Measurements from ENCODE around the gene ERRFI1.
"Not testable (repeated sequence)": the region's sequence is repeated elsewhere in the genome, so short reads cannot be mapped to it uniquely, and the experiment has no call there.

ERRFI1 gene

GRCh38 chr1:7972285-7972684 lies 53.8 kb downstream of the ERRFI1 start:
- TF ChIP-seq, protein P1, sequence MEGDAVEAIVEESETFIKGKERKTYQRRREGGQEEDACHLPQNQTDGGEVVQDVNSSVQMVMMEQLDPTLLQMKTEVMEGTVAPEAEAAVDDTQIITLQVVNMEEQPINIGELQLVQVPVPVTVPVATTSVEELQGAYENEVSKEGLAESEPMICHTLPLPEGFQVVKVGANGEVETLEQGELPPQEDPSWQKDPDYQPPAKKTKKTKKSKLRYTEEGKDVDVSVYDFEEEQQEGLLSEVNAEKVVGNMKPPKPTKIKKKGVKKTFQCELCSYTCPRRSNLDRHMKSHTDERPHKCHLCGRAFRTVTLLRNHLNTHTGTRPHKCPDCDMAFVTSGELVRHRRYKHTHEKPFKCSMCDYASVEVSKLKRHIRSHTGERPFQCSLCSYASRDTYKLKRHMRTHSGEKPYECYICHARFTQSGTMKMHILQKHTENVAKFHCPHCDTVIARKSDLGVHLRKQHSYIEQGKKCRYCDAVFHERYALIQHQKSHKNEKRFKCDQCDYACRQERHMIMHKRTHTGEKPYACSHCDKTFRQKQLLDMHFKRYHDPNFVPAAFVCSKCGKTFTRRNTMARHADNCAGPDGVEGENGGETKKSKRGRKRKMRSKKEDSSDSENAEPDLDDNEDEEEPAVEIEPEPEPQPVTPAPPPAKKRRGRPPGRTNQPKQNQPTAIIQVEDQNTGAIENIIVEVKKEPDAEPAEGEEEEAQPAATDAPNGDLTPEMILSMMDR (conservative IDR thresholded peaks at IDR 0.05; ENCODE audit: control insufficient read depth, insufficient read depth, low read depth, low read length), result no peak
- no peak for DNase-seq (ENCODE audit: low read depth)
- no peak overlapping the region for H3K4me3 ChIP-seq (ENCODE audit: control insufficient read depth, low read depth, low read length)

GRCh38 chr1:7971024-7971423 lies 55.1 kb downstream of the ERRFI1 start:
- no peak overlapping the region for H3K4me3 ChIP-seq (ENCODE audit: control insufficient read depth, low read depth, low read length)
- TF ChIP-seq, protein P1 (conservative IDR thresholded peaks at IDR 0.05; ENCODE audit: control insufficient read depth, insufficient read depth, low read depth, low read length), result no peak
- DNase-seq (ENCODE audit: low read depth), result no peak

DNA sequence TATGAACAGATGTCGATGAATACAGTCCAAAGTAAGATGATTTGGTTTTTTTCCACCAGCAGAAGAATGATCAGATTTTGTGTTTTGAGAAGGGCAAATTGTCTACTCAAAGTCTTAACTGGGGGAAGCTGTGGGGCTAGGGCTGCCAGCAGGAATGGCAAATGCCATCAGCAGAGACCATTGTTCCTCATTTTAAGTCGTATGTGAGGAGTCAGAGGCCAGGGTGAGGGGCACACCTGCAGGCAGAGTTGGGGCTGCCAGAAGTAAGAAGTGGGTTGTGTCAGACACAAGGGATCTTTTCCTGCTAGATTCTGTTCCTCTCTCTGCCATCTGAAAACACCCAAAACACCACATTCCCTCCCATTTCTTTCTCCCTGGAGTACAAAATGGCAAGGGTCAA lies 55.9 kb downstream of the ERRFI1 start:
- no peak for DNase-seq (ENCODE audit: low read depth)
- TF ChIP-seq, protein P1 (conservative IDR thresholded peaks at IDR 0.05; ENCODE audit: control insufficient read depth, insufficient read depth, low read depth, low read length), result no peak
- H3K4me3 ChIP-seq (ENCODE audit: control insufficient read depth, low read depth, low read length), result no peak overlapping the region

GRCh38 chr1:7967651-7968050 lies 58.5 kb downstream of the ERRFI1 start:
- H3K4me3 ChIP-seq (ENCODE audit: control insufficient read depth, low read depth, low read length), result no peak overlapping the region
- DNase-seq (ENCODE audit: low read depth), result no peak
- TF ChIP-seq, protein P1 (conservative IDR thresholded peaks at IDR 0.05; ENCODE audit: control insufficient read depth, insufficient read depth, low read depth, low read length), result no peak

GRCh38 chr1:7967196-7967595 lies 58.9 kb downstream of the ERRFI1 start:
- no peak overlapping the region for H3K4me3 ChIP-seq (ENCODE audit: control insufficient read depth, low read depth, low read length)
- no peak for DNase-seq (ENCODE audit: low read depth)
- TF ChIP-seq, protein P1 (conservative IDR thresholded peaks at IDR 0.05; ENCODE audit: control insufficient read depth, insufficient read depth, low read depth, low read length), result no peak

DNA sequence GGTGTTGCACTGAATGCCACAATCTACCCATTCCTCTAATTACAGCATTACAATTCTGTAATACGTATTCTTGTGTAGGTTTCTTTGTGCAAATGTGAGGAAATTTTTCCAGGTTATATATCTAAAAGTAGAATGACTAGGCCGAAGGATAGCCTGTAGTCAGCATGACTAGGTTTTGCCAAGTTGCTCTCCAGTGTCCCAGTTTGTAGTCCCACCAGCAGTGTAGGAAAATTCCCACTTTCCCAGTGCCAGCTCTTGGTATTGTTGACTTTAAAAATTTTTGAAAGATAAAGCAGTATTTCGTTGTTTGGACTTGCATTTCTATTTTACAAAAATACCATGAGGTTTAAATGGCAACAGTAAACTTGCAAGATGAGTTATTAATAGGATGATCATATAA lies 61.6 kb downstream of the ERRFI1 start:
- no peak for DNase-seq (ENCODE audit: low read depth)
- H3K4me3 ChIP-seq (ENCODE audit: control insufficient read depth, low read depth, low read length), result no peak overlapping the region
- TF ChIP-seq, protein P1 (conservative IDR thresholded peaks at IDR 0.05; ENCODE audit: control insufficient read depth, insufficient read depth, low read depth, low read length), result no peak

GRCh38 chr1:7963841-7964240 lies 62.3 kb downstream of the ERRFI1 start:
- not testable (repeated sequence) for DNase-seq (ENCODE audit: low read depth); H3K4me3 ChIP-seq (ENCODE audit: control insufficient read depth, low read depth, low read length)

DNA sequence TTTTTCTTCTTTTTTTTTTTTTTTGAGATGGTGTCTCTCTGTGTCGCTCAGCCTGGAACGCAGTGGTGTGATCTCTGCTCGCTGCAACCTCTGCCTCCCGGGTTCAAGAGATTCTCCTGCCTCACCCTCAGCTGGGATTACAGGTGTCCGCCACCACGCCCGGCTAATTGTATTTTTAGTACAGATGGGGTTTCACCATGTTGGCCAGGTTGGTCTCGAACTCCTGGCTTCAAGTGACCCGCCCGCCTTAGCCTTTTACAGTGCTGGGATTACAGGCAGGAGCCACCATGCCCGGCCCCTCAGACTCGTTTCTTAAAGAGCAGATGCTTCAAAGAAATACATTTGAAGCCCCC lies 62.8 kb downstream of the ERRFI1 start:
- not testable (repeated sequence) for DNase-seq (ENCODE audit: low read depth)

More for the DNA sequence above, 62.8 kb downstream of the ERRFI1 start:
- not testable (repeated sequence) for H3K4me3 ChIP-seq (ENCODE audit: control insufficient read depth, low read depth, low read length)
